ENCODE results near the gene IGSF21. TPM values are rescaled to one million over a fixed set of nuclear protein-coding genes. Genes with fewer than 3 reads are reported as not detected.

IGSF21 gene
- total and polyA plus RNA-seq, 2 donors (not counting 1 experiment from before 2014, with no cell fraction given), result not detected

DNA sequence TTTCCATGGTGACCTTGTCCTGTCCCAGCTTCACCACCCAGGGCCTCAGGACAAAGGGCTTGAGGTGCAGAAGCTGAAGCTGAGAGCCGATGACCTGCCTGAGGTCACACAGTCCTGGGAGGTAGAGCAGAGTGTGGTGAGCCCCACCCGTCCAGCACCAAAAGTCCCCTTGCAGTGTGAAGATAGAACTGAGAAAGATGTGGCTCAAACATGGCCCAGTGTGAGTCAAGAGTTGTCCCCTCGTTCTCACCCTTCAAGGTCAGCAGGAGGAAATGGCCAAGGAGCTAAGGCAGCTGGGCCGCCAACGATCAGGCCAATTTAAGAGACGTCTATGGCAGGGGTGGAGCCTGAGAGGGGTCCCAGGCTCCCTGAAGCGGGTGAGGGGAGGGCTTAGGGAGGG is 215.7 kb downstream of the IGSF21 start:
- intact Hi-C loops (cut with micrococcal nuclease), result no loop called here
- Histone ChIP-seq H3K36me3 (replicated peaks in 1 of 2; ENCODE audit: control extremely low read depth in 1 of 2, control insufficient read depth in 1 of 2, extremely low read depth in 1 of 2, insufficient read depth in 2 of 2, low read length in 1 of 2) (no peaks in the 10 kb centered on the region), H4K20me1 (ENCODE audit: control insufficient read depth, insufficient read depth, low read length, poor library complexity, severe bottlenecking) (no peaks in the 10 kb centered on the region), H3K9ac (ENCODE audit: low read length) (no peak overlapping the region), H2AFZ (ENCODE audit: insufficient read depth, low read depth, low read length, poor library complexity, severe bottlenecking) (no peak overlapping the region), H3K27me3 (replicated peaks in 1 of 4; ENCODE audit: control extremely low read depth in 1 of 4, control insufficient read depth in 3 of 4, insufficient read depth in 4 of 4, low read length in 3 of 4) (no peaks in the 10 kb centered on the region), H3K9me3 (ENCODE audit: control extremely low read depth in 1 of 3, control insufficient read depth in 2 of 3, insufficient read depth in 1 of 3, low read length in 2 of 3) (peaks cover 0 to 9% (median 0%) of the 10 kb centered on the region in 3 donors), H3K4me3 (ENCODE audit: control extremely low read depth in 1 of 5, extremely low read depth in 1 of 5, insufficient read depth in 1 of 5, low read depth in 2 of 5, low read length in 4 of 5) (no peak overlapping the region), H3K27ac (ENCODE audit: low read length in 2 of 2) (no peak overlapping the region), H3K4me2 (replicated peaks; ENCODE audit: low read depth, low read length, poor library complexity, severe bottlenecking) (no peak overlapping the region), H3K4me1 (ENCODE audit: control insufficient read depth in 2 of 2, insufficient read depth in 2 of 2, low read length in 2 of 2) (no peaks in the 10 kb centered on the region), H3K79me2 (ENCODE audit: control insufficient read depth, insufficient read depth, low read length) (no peaks in the 10 kb centered on the region)
- Mint-ChIP-seq H3K27me3 (peaks cover 21% of the 10 kb centered on the region), H3K27ac (no peak overlapping the region), H3K4me3 (no peak overlapping the region), H3K9me3 (ENCODE audit: insufficient read depth) (no peaks in the 10 kb centered on the region), H3K4me1 (no peaks in the 10 kb centered on the region)
- ATAC-seq (ENCODE audit: low read depth) (no peak), DNase-seq (no peak)
- ChIA-PET CTCF (no interaction called here), POLR2A (no interaction called here)
- WGBS (ENCODE audit: insufficient coverage), result 72% methylated on average over 6 of the region's 7 CpGs
- TF ChIP-seq CTCF (IDR thresholded peaks at IDR 0.05), result no peak
- TF ChIP-seq EZH2 (IDR thresholded peaks at IDR 0.05; ENCODE audit: borderline replicate concordance, insufficient read depth, low read depth, low read length, poor library complexity, severe bottlenecking), result no peak

GRCh38 chr1:18324246-18324645 is 216.6 kb downstream of the IGSF21 start:
- Histone ChIP-seq H3K4me1 (ENCODE audit: control insufficient read depth in 2 of 2, insufficient read depth in 2 of 2, low read length in 2 of 2) (no peaks in the 10 kb centered on the region), H3K9ac (ENCODE audit: low read length) (no peak overlapping the region), H3K79me2 (ENCODE audit: control insufficient read depth, insufficient read depth, low read length) (no peaks in the 10 kb centered on the region), H3K4me3 (ENCODE audit: control extremely low read depth in 1 of 5, extremely low read depth in 1 of 5, insufficient read depth in 1 of 5, low read depth in 2 of 5, low read length in 4 of 5) (no peak overlapping the region), H3K4me2 (replicated peaks; ENCODE audit: low read depth, low read length, poor library complexity, severe bottlenecking) (no peak overlapping the region), H3K36me3 (replicated peaks in 1 of 2; ENCODE audit: control extremely low read depth in 1 of 2, control insufficient read depth in 1 of 2, extremely low read depth in 1 of 2, insufficient read depth in 2 of 2, low read length in 1 of 2) (no peaks in the 10 kb centered on the region), H2AFZ (ENCODE audit: insufficient read depth, low read depth, low read length, poor library complexity, severe bottlenecking) (no peak overlapping the region), H3K9me3 (ENCODE audit: control extremely low read depth in 1 of 3, control insufficient read depth in 2 of 3, insufficient read depth in 1 of 3, low read length in 2 of 3) (peaks cover 0 to 6% (median 0%) of the 10 kb centered on the region in 3 donors), H3K27ac (ENCODE audit: low read length in 2 of 2) (no peak overlapping the region), H4K20me1 (ENCODE audit: control insufficient read depth, insufficient read depth, low read length, poor library complexity, severe bottlenecking) (no peaks in the 10 kb centered on the region), H3K27me3 (replicated peaks in 1 of 4; ENCODE audit: control extremely low read depth in 1 of 4, control insufficient read depth in 3 of 4, insufficient read depth in 4 of 4, low read length in 3 of 4) (peaks cover 0 to 2% (median 0%) of the 10 kb centered on the region in 4 experiments)
- WGBS (ENCODE audit: insufficient coverage), result 78% methylated on average over 9 of the region's 10 CpGs
- intact Hi-C loops (cut with micrococcal nuclease), result no loop called here
- POLR2A ChIA-PET, result no interaction called here
- Mint-ChIP-seq H3K4me1 (no peaks in the 10 kb centered on the region), H3K27me3 (peaks cover 21% of the 10 kb centered on the region), H3K27ac (no peak overlapping the region), H3K9me3 (ENCODE audit: insufficient read depth) (no peaks in the 10 kb centered on the region), H3K4me3 (no peak overlapping the region)
- TF ChIP-seq EZH2 (IDR thresholded peaks at IDR 0.05; ENCODE audit: borderline replicate concordance, insufficient read depth, low read depth, low read length, poor library complexity, severe bottlenecking) (no peak), CTCF (IDR thresholded peaks at IDR 0.05) (no peak)
- CTCF ChIA-PET, result no interaction called here
- no peak for DNase-seq
- no peak for ATAC-seq (ENCODE audit: low read depth)
